Motor neuron (in vitro differentiated cells): ENCODE data around the gene MYO1E. TPM values are rescaled to one million over a fixed set of nuclear protein-coding genes. Genes with fewer than 3 reads are reported as not detected.
"Not testable (repeated sequence)": the region's sequence is repeated elsewhere in the genome, so short reads cannot be mapped to it uniquely, and the experiment has no call there.

ENCODE experiments used
- ATAC-seq, 8 experiments: fragments of 200-7000 bp; cut with Tn5 transposase; replicated peaks in 6 of 8; 2 replicates each; pipeline ENCODE4 v1.8.0; 2021; ENCODE audit warnings: mild to moderate bottlenecking in 8 of 8, moderate library complexity in 8 of 8
- H3K27ac ChIP-seq, 2 donors: fragments of 250-450 bp; sonication (Bioruptor Pico); 2 replicates each; pipeline ENCODE4 v1.9.0; 2021; ENCODE audit warnings: antibody characterized with exemption in 2 of 2, mild to moderate bottlenecking in 2 of 2, moderate library complexity in 1 of 2
- H3K4me1 ChIP-seq, 2 donors: fragments of 250-450 bp; sonication (Bioruptor Pico); replicated peaks in 1 of 2; 2 replicates each; pipeline ENCODE4 v1.6.1; 2021; ENCODE audit warnings: antibody characterized with exemption in 2 of 2, mild to moderate bottlenecking in 2 of 2, moderate library complexity in 1 of 2
- H3K4me3 ChIP-seq, 5 donors: fragments of 250-450 bp; sonication (Bioruptor Pico); 2 replicates each; pipeline ENCODE4 v1.9.0; 2021; ENCODE audit warnings: antibody characterized with exemption in 5 of 5, mild to moderate bottlenecking in 5 of 5, moderate library complexity in 4 of 5
- WGBS, 10 experiments: fragments of 450-650 bp; shearing (Covaris generic); methylation state at CpG; one replicate each; pipeline ENCODE4 v1.0.0; 2022; 5-methylcytosine and 5-hydroxymethylcytosine counted together
- in situ Hi-C, 9 experiments: fragments of 400-800 bp; cut with MboI; loops; one replicate each; pipeline ENCODE4 v1.15.0; 2021; ENCODE audit warnings: low sequenced_read_pairs in 9 of 9, low pct_unique_long_range_greater_than_20kb in 2 of 9; ENCODE audit not compliant: unreplicated experiment in 9 of 9
- total RNA-seq, 8 experiments: library from RNA; unstranded; fragments of 300-600 nt; gene quantifications; 2 replicates each; pipeline versions ENCODE4 v1.2.3 to v1.2.4, GENCODE V29; 2022

Gene MYO1E
- total RNA-seq, 8 experiments from 2014 or later: 4.0 to 71.1 (median 6.9) TPM

DNA sequence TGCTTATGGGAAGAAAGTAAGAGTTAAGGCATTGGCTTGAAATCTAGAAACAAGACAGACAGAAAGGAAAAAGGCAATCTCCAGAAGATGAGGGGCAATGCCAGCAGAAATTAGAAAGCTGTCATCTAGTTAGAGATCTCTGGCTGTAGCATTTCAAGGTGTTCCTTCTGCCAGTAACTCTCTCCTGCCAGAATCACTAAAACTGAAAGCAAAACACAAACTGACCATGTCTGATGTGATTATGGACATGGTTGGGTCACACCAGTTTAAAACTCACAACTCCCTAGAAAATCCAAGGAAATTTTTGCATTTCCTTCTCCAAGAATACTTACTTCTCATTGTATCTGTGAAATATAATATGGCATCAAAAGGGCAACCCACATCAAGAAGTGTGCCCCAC lies 83.1 kb downstream of the MYO1E start:
- in situ Hi-C loops: no loop called here
- no peak for ATAC-seq
- Histone ChIP-seq H3K27ac (no peak overlapping the region), H3K4me3 (no peak overlapping the region), H3K4me1 (peaks cover 15 to 20% of the 10 kb centered on the region in 2 donors)

DNA sequence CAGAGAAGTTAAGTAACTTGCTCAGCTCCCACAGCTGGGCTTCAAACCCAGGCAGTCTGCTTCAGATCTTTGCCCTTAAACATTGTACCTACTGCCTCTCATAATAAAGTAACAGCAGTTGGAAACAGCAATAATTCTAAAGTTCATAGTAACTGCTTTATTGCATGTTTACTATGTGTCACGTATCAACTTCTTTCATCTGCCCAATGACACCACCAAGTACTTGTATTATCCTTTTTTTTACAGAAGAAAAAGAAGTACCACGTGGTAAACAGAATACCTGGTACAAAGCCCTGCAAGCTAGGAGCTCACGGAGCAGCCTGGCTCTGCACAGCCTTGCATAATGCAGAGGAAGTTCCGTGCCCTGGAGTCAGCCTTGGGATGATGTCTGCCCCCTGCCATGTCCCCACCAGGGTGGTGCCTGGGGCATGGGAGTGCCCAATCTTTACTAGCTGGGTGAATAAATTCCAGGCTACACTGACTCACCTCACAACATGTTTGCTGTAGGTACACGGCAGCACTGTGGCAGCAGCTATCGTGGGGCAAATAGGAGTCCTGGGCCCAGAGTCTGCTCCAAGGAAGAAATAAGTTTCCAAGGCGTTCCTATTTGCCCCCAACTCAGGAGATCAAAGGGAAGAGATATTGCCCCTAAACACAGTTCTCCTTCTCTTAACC lies 88.8 kb downstream of the MYO1E start:
- no peak overlapping the region for H3K4me3 ChIP-seq
- peak in 3 of 8 experiments; percentile 81 to 94 (median 86) for ATAC-seq
- H3K27ac ChIP-seq: no peak overlapping the region
- in situ Hi-C loops: no loop called here
- no peaks in the 10 kb centered on the region for H3K4me1 ChIP-seq
- 20 to 90% (median 59%) methylated on average over 2 to 7 of the region's 7 CpGs; no CpG with 5 or more reads in 2 of the 10 experiments for WGBS, 10 experiments

DNA sequence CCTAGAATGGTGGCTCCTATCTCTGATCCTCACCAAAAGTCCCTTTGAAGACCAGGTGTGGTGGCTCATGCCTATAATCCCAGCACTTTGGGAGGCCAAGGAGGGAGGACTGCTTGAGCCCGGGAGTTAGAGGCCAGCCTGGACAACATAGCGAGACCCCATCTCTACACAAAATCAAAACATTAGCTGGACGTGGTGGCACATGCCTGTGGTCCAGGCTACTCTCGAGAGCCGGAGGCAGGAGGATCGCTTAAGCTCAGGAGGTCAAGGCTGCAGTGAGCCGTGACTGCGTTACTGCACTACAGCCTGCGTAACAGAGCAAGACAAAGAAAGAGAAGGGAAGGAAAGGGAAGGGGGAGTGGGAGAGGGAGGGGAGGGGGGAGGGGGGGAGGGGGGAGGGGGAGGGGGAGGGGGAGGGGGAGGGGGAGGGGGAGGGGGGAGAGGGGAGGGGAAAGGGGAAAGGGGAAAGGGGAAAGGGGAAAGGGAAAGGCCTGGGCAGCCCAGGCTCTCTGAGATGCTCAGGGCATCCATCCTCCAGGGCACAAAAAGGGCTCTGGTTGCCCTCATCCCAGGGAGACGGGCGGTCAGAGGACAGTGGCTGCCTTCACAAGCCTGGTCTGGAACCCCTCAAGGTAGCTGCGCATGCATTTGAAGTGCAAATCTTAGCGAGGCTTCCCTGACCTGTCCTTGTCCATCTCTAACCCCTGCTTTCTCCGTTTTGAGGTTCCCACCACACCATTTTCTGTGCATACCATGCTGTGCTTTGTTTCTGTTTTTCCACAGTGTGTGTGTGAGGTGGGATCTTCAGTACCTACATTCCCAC lies 89.9 kb downstream of the MYO1E start:
- Histone ChIP-seq H3K4me3 (no peak overlapping the region), H3K4me1 (no peaks in the 10 kb centered on the region), H3K27ac (no peak overlapping the region)
- in situ Hi-C loops: no loop called here
- WGBS, 10 experiments: 93 to 100% (median 100%) methylated on average over 1 to 5 of the region's 14 CpGs; no CpG with 5 or more reads in 4 of the 10 experiments
- no peak for ATAC-seq

DNA sequence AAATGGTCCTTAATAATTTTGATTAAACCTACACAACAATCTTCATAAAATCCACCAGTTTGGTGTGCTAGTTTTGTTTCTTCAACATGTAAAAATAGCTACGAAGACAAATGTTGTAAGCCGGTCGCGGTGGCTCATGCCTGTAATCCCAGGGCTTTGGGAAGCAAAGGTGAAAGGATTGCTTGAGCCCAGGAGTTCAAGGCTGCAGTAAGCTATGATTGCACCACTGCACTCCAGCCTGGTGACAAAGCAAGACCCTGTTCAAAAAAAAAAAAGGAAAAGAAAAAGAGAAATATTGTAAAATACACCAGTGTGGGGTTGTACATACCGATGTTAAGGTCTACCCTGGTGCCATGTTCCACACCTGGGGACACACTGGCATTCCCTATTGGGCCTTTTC lies 91.0 kb downstream of the MYO1E start:
- Histone ChIP-seq H3K4me1 (no peaks in the 10 kb centered on the region), H3K27ac (no peak overlapping the region), H3K4me3 (no peak overlapping the region)
- in situ Hi-C loops: no loop called here
- no peak for ATAC-seq
- WGBS, 10 experiments: 85 to 100% (median 100%) methylated on average over 1 to 5 of the region's 5 CpGs; no CpG with 5 or more reads in 1 of the 10 experiments

DNA sequence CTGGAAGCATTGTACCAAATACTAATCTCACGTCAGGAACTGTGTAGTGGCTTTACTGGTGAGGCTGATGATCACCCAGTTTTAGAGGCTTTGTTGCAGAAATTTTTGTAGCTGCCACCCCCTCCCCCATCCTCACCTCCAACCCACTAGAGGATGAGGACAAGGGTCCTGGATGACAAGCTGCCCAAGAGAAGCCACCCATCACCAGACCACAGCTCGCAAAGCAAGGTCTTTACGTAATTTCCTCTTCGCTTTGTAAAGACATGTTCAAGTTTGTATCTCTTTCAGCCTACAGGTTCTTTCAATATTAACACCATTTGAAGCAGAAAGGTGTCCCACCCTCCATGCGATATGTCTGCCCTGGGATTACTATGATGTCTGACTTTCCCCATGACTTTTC lies 91.8 kb downstream of the MYO1E start:
- in situ Hi-C loops: no loop called here
- ATAC-seq: no peak
- Histone ChIP-seq H3K4me3 (no peak overlapping the region), H3K4me1 (no peaks in the 10 kb centered on the region), H3K27ac (no peak overlapping the region)
- 90 to 100% (median 94%) methylated on average over 2 to 5 of the region's 5 CpGs for WGBS, 10 experiments

DNA sequence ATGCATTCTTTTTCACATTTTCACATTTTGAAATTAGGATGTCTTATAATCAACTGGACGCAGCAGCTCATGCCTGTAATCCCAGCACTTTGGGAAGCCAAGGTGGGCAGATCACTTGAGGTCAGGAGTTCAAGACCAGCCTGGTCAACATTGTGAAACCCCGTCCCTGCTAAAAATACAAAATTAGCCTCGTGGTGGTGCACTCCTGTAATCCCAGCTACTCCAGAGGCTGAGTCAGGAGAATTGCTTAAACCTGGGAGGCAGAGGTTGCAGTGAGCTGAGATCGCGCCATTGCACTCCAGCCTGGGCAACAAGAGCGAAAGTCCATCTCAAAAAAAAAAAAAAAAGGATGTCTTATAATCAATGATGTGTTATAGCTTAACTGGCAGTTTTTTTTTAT lies 92.4 kb downstream of the MYO1E start:
- in situ Hi-C loops, ATAC-seq, H3K27ac ChIP-seq, H3K4me1 ChIP-seq, H3K4me3 ChIP-seq: not testable (repeated sequence)
- 20 to 100% (median 82%) methylated on average over 1 to 6 of the region's 6 CpGs for WGBS, 10 experiments

DNA sequence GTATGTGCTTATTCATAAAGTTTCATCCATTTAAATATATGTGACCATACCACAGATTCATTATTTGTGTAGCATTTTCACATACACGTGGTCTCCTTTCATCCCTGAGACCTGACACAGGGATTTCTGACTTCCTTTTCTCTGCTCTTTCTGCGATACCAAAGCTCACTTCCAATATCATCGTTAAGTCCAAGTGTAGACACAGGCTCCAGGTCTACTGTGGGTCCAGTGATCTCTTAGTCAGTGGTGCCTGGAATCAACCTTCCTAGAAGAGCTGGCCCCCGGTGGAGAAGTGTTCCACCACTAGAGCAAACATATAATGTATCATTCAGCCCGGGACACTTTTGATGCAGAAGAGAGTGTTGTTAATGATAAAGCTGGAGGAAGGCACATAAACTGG lies 93.6 kb downstream of the MYO1E start:
- H3K27ac ChIP-seq: no peak overlapping the region
- WGBS, 10 experiments: 0 to 93% (median 86%) methylated on average over 1 to 4 of the region's 5 CpGs; no CpG with 5 or more reads in 1 of the 10 experiments
- no peak for ATAC-seq
- no peak overlapping the region for H3K4me3 ChIP-seq
- in situ Hi-C loops: no loop called here
- H3K4me1 ChIP-seq: no peaks in the 10 kb centered on the region

DNA sequence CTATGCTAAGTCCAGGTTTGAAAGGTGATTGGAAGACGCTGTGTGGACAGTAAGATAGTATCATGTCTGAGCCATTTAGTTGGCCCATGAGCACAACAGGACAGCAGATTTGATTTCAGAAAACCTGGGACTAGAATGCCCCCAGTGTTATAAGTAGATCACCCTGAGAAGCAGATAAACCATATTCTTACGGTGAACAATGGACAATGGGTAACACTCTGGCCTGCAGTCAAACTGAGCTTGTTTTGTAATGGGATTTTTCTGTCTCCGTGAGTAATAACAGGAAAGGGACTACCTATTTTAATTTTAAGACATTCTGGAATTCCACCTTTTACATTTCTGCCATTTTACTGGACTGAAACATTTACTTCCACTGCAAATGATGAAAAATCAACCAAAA lies 94.6 kb downstream of the MYO1E start:
- in situ Hi-C loops: no loop called here
- WGBS, 10 experiments: 79 to 100% (median 95%) methylated on average over 1 to 3 of the region's 3 CpGs
- Histone ChIP-seq H3K4me1 (no peaks in the 10 kb centered on the region), H3K27ac (no peak overlapping the region), H3K4me3 (no peak overlapping the region)
- ATAC-seq: no peak

DNA sequence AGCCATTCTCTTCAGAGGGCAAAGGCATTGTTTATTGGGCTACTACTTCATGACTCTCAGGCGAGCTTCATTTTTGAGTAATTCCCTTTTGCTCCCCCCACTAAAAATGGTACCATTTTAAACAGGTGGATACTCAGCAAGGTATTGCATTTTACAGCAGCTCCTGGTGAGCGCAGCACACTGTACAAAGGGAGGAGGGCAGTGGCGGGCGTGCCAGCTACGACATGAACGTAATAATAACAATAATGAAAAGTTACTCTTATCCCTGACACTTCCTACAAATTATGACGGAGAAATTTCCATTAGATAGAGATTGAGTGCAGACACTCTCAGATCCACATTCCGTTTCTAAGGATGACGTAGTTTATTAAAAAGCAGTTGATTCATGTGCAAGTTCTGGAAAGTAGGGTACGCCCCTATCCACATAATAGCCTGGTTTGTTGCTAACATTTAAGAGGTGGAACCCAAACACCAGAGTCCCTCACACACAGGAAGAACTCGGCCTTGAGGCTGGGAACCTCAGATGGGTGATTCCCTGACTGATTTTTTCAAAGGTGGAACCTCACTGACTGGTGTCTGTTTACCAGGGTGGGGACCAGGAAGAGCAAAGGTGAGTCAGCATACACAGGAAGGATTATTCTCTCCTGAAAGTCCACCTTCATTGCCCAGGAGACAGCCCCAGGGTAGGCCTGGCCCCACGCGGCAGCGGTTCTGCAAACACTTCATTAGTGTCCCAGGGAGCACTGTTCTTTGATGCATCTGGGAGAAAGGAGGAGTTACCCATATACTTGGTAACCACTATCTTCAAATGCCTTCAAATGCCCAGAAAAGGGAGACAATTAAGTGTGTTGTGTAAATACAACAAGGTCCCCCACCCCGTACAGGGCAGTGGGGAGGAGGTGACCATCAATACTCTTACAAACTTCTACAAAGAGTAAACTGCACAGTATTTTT lies 96.2 kb downstream of the MYO1E start:
- in situ Hi-C loops: no loop called here
- Histone ChIP-seq H3K4me1 (no peaks in the 10 kb centered on the region), H3K27ac (no peak overlapping the region), H3K4me3 (no peak overlapping the region)
- ATAC-seq: peak in 3 of 8 experiments; percentile 69 to 94 (median 92)
- 20 to 100% (median 83%) methylated on average over 2 to 14 of the region's 15 CpGs; no CpG with 5 or more reads in 1 of the 10 experiments for WGBS, 10 experiments

DNA sequence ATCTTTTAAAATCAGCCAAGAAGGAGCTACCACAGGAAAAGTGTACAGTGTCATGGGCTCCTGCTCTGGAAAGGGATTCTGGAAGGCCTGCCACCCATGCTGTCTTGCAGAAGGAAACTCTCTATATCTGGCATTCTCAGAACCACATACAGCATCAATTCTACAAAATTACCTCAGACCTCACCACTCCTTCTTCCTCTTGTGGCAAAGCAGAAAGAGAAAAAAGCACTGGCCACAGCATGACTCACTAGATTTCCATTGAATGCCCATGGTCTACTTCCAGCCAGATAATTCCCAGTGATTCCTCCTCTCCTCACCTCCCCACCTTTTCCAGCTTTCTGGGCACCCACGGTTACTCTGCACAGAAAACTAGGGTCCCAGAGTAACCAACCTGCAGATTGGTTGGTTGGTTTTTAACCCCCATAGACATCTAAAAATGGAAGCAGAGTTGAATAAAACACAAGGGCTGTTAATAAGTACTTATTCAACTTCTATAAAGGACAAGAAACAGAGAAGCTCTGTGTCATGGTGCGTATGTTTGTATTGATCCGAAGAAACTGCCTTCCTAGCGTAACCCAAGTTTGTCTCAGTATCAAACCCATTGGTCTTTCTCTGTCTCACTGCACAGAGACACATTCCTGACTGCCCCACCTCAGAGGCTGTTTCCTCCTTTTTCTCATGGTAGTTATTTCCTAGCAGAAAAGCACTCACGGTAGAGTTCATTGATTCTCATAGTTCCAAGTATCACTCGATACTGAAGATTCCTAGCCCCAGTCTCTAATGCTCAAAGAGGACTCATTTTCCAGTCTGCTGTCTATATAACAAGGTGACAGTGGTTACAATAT lies 98.3 kb downstream of the MYO1E start:
- H3K27ac ChIP-seq: no peak overlapping the region
- no peak for ATAC-seq
- H3K4me3 ChIP-seq: no peak overlapping the region
- 85 to 100% (median 94%) methylated on average over 2 to 6 of the region's 6 CpGs; no CpG with 5 or more reads in 3 of the 10 experiments for WGBS, 10 experiments
- in situ Hi-C loops: no loop called here
- no peaks in the 10 kb centered on the region for H3K4me1 ChIP-seq

DNA sequence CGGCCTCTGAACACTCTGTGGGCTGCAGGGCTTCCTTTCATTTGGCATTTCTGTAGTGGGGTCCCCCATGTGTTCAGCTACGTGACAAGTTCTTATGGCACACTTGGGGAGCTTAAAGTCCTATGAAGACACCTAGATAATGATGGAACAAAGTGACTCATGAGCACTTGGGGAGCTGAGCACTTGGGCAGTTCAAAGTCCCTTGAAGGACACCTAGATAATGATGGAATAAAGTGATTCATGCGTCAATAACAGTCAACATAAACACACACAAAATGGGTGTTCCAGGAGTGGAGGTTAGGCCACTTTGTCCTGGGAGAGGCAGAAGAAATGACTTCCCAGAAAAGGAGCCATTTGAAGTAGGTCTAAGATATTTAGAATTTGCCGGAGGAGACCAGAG lies 99.4 kb downstream of the MYO1E start:
- in situ Hi-C loops: no loop called here
- H3K4me3 ChIP-seq: no peak overlapping the region
- WGBS, 10 experiments: 93 to 100% (median 100%) methylated on average over 1 to 3 of the region's 4 CpGs; no CpG with 5 or more reads in 3 of the 10 experiments
- no peak for ATAC-seq
- peaks cover 2 to 3% of the 10 kb centered on the region in 2 donors for H3K4me1 ChIP-seq
- H3K27ac ChIP-seq: no peak overlapping the region

DNA sequence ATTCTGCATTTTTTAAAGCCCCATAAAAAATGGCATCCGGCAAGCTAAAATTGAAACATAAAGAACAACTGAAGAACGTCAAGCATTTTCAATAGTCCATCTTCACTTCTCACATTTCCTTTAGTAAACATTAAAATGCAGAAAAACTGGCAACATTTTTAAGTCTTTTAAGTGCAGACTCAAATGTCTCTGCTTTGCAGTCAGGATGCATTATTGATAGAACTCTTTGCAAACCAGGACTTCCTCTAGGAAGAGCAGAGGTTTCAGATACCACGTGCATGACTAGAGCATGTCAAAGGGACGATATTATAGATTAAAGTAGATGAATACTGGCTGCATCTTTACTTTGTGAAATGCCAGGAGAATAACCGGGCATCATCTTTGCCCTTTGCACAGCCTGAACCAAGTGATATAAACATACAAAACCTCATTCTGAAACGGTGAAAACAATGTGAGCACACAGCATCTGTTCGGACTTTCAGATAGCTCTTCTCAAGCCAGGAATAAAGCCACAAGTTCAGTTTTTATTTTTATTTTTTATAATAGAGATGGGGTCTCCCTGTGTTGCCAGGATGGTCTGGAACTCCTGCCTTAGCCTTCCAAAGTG lies 101.0 kb downstream of the MYO1E start:
- WGBS, 10 experiments: 5 to 85% (median 74%) methylated on average over 3 to 7 of the region's 7 CpGs; no CpG with 5 or more reads in 1 of the 10 experiments
- no peak overlapping the region for H3K4me3 ChIP-seq
- ATAC-seq: peak in 1 of 8 experiments; percentile 51
- H3K27ac ChIP-seq: no peak overlapping the region
- in situ Hi-C loops: no loop called here
- peaks cover 4 to 11% of the 10 kb centered on the region in 2 donors for H3K4me1 ChIP-seq
